Stimulated activated CD8-positive, alpha-beta memory T cell treated with anti-CD3 and anti-CD28 coated beads, Interleukin-7, amount 100 ng/mL, for 1 hour (primary cell): ENCODE results near the gene COL5A1.

ENCODE experiments used
- DNase-seq, 2 donors: peaks; one replicate each; pipeline ENCODE4 v3.0.0-alpha.2; 2020; ENCODE audit warnings: low read depth in 2 of 2

COL5A1 gene

DNA sequence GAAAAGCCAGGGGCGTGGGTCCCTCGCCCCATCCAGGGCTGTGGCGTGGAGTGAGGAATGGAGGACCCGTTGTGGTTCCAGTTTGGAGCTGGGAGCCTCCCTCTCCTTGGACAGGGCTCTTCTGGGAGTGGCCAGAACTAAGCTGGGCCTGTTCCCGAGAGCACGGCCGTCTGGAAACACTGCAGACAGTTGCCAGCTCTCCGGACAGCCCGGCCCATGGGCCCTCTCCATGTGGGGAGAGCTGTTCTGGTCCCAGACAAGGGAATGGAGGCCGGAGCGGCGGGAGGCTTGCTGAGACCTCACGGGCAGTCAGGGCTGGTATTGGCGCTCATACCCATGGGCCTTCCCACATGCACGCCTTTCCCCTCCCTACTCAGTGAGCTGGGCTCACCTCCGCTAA is 193.8 kb downstream of the COL5A1 start:
- DNase-seq: no peak

DNA sequence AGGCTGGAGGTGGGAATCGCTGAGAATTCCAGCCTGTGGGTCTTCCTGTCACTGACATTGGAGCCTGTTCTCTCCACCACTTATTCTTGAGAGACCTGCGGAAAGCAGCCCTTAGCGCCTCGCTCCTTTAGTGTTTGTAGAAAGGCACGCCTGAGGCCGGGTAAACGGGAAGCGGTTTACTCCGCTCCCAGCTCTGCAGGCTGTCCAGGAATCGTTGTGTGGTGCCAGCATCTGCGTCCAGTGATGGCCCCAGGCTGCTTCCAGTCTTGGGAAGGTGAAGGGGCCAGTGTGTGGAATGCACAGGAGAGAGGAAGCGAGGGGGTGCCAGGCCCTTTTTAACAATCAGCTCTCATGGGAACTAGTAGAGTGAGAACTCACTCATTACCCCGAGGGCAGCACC is 194.4 kb downstream of the COL5A1 start:
- DNase-seq: no peak

DNA sequence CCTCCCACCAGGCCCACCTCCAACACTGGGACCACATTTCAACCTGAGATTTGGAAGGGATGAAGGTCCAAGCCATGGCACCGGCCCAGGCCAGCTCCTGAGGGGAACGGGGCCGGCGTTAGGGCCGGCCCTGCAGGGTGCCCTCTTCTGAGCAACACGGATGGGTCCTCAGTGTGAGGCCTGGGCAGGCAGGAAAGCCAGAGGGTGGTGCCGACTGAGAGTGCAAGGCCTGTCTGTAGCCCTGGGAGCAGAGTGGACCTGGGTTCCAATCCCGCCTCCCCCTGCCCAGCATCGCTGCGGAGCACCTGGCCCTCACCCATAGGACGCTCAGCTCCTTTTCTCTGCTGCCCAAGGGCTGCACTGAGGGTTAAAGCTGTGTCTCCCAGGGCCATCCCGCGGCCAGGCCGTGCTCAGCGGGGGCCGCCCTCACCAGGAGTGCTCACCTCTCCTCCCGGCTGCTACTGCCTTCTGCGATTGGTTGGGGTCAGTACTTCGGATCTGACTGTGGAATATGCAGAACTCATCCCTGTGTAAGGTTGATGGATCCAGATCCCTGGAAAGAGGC is 194.9 kb downstream of the COL5A1 start:
- DNase-seq: no peak

DNA sequence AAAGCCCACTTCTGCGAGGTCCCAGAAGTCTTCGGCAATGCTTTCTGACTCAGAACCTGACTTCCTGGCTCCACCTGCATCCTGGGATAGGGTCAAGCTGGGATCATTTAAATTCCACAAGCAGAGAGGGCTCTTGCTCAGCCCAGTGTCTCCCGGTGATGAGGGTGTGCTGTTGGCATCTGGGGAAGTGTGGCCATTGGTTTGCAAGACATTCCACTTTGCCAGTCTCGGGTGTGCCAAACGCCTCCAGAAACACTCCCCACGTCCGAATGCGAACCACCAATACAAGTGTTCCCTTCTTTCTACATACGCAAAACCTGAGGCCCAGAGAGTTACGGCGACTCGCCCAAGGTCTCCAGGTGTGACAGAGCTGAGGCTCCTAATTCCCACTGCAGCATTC is 195.9 kb downstream of the COL5A1 start:
- DNase-seq: no peak

DNA sequence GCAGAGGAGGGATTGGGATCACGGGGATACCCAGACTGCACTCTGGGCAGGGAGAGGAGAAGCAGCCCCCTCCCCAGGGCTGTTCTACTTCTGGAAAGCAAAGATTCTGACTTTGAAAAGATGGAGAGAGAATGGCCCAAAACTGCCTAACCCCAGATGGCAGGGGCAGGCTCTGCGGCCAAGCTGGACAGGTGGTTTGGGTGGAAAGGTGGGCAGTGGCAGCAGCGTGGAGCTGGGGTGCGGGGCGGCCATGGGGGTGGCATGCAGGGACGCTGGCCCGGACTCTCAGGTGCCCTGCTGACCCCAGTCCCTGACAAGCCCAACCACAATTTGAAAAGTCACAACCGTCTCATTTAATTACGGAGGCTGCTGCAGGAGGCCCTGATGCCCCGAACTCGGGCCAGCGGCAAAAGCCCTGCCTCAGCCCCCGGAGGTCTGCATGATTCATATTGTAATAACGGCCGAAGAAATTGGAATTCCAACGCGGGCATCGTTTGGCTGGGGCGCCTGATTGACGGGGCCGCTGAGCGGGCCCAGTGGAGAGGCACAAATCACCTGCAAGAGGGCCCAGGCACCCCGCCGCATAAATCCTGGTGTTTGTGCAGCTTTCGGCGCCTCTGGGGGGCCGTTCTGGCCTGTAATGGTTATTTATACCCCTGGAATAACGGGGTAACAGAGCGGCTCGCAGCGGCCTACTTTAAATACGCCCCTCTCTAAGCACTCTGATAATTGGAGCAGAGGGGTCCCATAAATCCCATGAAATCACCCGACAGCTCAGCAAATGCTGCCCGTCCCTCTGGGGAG is 197.2 kb downstream of the COL5A1 start:
- DNase-seq: no peak

DNA sequence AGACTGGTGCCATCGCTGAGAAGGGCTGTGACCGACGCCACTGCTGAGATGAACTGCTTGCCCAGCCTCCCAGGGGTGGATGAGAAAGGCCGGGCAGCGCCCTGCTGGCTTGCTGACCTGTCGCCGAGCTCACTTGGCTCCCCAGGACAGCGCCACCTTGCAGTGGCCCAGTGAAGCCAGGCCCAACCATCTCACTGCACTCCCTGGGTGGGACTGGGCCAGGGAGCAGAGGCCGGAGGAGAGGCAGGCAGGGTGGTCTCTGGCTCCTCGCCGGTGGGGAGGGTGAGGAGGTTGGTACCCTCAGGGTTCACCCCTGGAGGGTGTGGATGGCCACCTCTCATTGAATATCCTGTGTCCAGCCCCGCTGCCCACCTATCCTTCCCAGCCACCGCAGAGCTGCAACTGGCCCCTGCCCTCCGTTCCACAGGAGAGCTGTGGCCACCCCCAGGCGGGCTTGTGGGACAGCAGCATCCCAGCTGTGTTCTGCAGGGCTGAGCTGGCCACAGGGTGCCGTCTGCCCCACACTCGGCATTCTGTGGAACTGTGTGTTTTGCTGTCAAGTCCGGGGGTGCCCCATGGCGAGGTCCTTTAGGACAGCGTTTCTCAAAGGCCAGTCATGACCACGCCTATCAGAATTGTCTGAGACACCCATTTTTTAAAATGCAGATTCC is 198.0 kb downstream of the COL5A1 start:
- DNase-seq: no peak

DNA sequence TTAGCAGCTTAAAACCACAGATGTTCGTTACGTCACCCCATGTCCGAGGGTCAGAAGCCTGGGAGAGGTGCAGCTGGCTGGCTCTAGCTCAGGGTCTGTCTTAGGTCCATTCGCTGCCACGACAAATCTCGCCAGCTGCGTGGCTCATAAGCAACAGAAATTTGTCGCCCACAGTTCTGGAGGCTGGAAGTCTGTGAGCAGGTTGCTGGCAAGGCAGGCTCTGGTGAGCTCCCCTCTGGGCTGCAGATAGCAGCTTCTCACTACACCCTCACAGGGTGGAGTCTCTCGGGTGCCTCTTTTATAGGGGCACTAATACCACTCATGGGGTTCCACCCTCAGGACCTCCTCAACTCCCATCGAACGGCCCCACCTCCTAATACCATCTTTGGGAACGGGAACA is 198.9 kb downstream of the COL5A1 start:
- no peak for DNase-seq

DNA sequence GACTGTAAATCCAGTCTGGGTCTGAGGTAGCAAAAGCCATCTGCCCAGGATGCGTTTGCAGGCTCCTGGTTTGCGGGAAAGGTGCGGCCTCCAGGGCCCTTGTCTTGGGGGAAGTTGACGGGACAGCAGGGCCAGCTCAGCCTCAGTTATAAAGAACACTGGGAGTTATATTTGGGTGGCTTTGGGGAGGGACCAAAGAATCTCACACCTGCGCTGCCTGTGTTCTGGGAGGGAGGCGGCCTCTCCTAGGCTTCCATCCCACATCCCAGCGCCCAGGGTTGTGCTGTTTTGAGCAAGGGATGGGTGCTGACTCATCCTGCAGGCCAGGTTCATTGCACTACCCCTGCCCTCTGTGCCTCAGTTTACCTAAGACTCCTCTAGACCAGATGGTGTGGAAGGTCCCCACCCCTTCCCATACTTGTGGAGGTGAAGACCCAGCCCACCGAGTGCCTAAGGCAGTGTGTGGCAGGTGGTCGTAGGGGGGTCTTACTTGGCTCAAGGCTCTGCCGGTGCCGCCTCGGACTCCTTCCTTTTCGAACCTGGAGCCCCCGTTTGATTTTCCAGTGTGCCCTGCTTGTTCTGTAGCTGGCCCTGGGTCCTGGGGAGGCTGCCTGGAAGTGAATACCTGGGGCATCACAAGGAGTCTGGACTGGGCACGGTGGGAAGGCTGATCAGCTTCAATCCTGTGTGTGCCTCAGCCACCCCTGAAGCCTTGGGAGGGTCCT is 199.7 kb downstream of the COL5A1 start:
- DNase-seq: no peak

DNA sequence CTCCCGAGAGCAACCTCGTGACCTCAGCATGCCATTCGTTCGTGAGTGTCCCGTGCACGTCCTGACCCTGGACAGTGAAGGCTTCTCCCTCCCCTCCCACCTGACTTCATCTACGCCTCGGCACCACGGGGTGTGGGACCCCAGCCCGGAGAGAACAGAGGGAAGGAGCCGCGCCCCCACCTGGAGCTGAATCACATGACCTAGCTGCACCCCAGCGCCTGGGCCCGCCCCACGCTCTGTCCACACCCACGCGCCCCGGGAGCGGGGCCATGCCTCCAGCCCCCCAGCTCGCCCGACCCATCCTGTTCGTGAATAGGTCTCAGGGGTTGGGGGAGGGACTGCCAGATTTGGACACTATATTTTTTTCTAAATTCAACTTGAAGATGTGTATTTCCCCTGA is 200.7 kb downstream of the COL5A1 start:
- DNase-seq: no peak

DNA sequence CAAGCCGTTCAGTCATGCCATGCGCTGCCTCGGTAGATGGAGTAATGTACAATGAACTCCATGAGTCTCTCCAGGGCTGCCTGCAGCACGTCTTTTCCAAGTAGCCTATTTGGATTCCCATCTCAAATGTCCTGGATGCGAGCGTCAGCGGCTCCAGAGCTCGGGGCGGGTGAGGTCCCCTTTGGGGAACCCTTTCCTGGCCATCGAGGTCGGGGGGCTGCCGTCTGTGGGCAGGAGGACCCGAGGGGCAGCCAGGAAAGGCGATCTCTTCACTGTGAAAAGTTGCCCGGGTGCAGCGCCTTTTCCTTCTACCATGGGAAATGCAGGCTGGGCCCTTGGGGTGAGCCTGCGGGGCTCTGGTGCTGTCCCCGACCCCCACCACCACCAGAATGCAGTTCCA is 202.1 kb downstream of the COL5A1 start:
- no peak for DNase-seq

DNA sequence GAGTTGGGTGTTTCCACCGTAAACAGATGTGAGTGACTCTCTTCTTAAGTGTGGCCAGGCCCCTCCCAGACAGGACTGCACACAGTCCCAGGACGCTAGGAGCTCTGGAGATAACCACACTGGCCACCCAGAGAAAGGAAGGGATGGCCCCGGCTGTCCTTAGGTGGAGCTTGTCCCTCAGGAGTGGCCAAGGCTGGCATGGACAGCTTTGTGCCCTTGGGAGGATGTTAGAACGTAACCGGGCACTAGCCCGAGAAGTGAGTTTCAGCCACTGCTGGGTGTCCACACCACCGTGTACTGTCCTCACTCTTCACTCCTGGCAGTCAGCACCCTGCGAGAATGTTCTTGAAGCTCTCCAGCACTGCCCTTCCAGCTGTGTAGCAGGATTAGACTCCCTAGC is 203.2 kb downstream of the COL5A1 start:
- DNase-seq: no peak

DNA sequence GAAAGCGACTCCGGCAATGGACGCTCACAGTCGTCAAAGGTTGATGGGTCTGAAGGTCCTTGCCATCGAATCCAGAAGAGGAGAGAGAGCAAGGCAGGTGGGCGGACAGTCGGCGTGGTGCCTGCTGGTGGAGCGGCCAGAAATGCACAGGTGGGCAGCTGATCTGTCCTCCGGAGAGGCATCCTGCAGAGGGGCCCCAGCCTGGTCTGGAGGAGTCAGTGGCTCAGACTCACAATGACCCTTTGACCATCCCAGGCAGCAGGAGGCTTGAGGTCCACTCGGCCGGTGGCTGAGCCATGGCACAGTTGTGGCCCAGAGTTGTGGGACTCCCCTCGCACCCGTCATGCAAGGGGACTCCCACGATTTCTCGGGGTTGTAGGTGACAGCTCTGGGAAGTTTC is 204.6 kb downstream of the COL5A1 start:
- DNase-seq: no peak

DNA sequence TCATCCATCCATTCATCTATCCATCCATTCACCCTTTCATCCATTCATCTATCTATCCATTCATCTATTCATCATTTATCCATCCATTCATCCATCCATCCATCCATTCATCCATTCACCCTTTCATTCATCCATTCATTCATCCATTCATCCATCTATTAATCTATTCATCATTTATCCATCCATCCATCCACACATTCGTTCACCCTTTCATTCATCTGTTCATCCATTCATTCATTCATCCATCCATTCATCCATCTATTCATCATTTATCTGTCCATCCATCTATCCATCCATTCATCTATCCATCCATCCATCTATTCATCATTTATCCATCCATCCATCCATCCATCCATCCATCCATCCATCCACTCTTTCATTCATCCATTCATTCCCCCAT is 205.1 kb downstream of the COL5A1 start:
- no peak for DNase-seq

DNA sequence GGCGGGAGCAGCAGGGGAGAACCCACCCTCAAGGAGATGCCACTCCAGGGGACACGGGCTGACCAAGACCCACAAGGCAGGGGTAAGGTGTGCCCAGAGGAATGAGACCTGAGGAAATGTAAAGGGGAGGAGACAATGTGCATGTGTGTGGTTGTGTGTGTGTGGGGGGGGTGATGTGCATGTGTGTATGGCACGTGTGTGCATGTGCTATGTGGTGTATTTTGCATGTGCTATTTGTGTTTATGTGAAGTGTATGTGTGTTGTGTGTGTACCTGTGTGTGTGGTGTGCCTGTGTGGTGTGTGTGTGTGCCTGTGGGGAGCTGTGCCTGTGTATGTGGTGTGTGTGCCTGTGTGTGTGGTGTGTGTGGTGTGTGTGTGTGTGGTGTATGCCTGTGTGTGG is 205.5 kb downstream of the COL5A1 start:
- DNase-seq: no peak

DNA sequence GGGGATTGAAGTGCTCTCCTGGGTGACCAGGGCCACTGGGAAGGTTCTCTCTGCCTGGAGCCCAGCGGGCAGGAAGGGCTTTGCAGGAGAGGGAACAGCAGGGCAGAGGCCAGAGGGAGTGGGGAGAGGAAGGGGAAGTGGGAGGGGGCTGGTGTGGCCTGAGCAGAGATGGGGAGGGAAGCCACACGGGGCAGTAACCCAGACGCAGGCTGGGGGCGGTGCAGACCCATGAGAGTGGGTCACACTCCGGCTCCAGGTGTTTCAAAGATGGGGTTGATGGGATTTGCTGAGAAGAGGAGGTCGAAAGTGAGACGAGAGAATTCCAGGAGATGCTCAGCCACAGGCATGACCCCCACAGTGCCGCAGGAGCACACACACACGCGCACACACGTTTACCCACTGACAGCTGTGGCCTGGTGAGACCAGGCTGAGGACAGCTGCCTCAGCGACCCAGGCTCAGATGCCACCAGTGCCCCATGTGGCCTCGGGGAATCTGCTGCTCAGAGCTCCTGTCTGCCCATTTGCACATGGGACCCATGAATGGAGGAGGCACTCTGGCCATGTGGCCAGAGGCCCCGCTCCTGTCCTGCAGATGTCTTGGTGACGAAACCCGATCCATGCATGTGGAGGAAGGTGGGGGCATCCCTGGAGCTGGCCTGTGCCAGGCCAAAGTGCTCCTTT is 206.3 kb downstream of the COL5A1 start:
- DNase-seq: no peak

DNA sequence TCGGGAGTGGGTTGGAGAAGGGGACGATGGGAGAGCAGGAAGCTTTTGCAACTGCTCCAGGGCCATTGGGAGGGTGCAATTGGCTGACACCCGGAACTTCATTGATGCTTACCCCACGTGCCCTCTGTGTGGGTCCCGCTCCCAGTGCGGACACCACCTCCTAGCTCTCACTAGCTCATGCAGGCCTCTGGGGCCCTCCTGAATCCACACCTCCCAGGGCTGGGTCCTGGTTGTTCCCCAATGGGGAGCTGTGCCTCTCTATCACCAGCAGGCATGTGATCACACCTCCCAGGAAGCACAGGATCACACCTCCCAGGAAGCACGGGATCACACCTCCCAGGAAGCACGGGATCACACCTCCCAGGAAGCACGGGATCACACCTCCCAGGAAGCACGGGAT is 206.9 kb downstream of the COL5A1 start:
- DNase-seq: no peak

DNA sequence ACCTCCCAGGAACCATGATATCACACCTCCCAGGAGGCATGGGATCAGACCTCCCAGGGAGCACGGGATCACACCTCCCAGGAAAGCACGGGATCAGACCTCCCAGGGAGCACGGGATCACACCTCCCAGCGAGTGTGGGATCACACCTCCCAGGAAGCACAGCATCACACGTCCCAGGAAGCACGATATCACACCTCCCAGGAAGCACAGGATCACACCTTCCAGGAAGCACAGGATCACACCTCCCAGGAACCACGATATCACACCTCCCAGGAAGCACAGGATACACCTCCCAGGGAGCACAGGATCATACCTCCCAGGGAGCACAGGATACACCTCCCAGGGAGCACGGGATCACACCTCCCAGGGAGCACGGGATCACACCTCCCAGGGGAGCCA is 209.0 kb downstream of the COL5A1 start:
- no peak for DNase-seq

DNA sequence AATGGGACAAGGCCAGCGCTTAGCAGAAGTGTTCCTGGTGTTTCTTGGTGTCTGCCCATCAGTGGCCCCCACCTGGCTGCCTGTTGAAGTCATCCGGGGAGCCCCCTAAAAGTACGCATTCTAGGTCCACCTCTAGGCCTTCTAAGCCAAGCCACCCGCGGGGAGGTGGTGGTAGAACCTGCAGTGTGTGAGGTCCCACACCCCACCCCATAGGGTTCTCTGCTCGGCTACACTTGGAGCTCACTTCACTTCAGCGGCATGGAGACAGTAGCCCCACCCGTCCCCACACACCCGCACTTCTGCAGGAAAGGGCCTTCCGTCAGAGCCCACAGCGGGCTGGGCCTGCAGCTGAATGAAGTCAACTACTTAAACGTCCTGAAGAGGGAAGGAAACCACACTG is 209.4 kb downstream of the COL5A1 start:
- no peak for DNase-seq

DNA sequence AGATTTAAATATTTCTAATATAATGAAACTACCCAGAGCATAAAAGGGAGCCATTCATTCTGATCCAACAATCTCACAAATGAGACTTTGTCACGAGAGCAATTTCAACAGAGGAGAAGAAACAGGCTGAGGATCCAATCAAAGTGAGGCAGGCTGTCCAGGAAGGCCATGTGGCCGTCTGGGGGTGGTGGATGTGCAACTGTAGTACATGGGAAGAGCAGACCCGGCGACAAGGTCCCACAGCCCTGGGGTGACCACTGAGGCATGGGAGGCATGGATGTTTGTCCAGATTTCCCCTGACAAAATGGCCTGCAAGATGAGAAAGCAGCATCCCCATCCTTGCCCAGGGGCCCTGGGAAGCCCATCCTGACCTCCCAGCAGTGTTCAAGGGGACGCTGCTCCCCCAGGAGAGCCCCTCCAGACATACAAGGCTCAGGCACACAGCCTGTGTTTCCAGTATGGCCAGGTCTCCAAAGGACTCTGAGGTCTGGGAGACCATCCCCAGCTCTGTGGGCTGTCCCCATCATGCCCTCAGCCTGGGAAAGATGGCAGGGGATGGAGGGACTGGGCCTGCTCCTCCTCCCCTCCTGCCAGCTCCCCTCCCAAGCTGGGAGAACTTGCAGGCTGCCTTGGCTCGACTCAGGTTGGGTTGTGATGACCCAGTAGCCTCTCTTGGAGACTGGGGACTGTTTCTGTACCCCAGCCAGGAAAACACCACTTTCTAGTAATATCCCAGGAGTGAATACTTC is 211.5 kb downstream of the COL5A1 start:
- DNase-seq: no peak

DNA sequence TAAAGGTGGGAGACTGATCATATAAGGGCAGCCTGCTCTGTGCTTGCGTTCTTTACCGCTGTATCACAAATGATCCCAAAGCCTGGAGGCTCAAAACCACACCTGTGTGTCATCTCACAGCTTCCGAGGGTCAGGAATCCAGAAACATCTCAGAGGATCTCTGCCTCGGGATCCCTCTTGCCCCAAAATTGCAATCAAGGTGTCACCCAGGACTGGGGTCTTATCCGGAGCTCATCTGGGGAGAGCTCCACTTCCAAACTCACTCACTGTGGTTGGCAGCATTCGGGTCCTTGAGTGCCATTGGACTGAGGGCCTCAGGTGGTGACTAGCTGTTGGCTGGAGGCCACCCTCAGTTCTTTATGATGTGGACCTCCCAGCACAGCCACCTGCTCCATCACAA is 212.3 kb downstream of the COL5A1 start:
- no peak for DNase-seq

DNA sequence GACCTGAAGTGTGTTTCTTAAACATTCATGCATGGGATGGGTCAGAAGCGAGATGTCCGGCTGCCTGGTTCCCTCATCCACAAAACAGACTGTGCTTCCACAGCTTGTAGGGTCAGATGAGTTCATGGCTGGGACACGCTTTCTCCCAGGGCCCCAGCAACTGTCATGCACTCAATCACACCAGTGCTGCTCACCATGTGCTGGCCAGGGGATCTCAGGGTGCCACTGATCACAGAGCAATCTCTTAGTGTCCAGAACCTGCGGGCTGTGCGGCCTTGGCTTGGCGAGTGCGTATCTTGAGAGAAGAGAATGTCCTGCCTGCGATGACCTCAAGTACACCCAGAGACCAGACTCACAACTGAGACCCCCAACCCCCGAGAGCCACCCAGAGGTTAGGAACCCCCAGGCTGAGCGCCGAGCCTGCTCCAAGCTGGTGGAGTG is 213.0 kb downstream of the COL5A1 start:
- DNase-seq: no peak
